WI38 (cell line): ENCODE results near the gene BLOC1S1.

ENCODE experiments used
- H3K4me3 ChIP-seq: 2 replicates; pipeline ENCODE4 v1.5.1; 2011; ENCODE audit warnings: low read depth, mild to moderate bottlenecking, control low read depth, low read length
- CTCF ChIP-seq: IDR thresholded peaks from 2 replicates; pipeline ENCODE4 v1.5.1; 2012; ENCODE audit warnings: low read depth, mild to moderate bottlenecking, control low read depth, low read length

Gene BLOC1S1

GRCh38 chr12:55694651-55695050 lies 21.2 kb upstream of the BLOC1S1 start:
- H3K4me3 ChIP-seq = no peak overlapping the region
- no peak for TF ChIP-seq CTCF

- no peak overlapping the region for H3K4me3 ChIP-seq
- TF ChIP-seq CTCF = no peak
Measured at GRCh38 chr12:55695349-55695748, 20.5 kb upstream of the BLOC1S1 start.

DNA sequence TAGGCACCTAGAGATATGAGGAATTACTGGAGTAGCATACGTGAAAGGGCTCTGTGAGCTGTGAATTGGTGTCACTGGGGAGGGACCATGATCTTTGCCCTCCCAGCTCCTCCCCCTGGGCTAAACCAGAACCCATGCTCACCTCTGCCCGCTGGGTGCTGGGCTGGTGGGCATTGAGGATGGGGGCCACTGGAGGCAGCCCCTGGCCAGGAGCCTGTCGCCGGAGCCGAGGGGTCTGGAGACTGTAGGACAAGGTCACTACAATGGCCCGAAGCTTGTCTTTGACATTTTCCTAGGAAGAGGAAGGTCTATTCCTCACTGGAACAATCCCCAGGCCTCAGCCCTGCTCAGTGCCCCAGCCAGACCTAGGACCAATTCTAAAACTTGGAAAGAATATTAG lies 19.7 kb upstream of the BLOC1S1 start:
- TF ChIP-seq CTCF = no peak
- H3K4me3 ChIP-seq = no peak overlapping the region

DNA sequence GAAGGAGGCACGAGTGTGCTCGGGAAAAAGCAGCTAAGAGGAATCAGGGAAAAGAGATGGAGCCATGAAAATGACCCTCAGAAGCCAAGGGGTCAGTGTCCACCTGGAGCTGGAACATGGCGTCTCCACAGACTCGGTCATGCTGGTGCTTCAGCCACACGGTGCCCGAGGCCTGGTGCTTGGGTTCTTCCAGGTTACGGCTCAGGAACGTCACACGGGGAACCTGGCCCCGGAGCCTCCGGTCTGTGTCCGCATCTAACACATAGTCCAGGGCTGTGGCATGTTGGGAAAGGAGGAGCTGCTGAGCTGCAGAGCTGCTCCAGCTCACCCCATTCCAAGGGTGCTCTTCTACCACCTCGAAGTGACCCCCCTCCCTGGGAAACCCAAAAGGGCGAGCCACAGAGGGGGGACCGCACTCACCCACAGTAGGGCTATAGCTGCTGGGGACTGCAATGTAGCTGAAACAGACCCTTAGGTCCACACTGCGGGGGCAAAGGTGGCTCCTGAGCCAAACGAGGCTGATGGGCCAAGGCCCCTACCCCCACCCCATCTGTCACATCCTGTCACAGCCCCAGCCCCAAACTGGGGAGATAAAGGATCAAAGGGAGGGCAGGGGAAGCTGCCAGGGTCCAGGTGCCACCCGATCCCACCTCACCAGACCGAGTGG lies 18.9 kb upstream of the BLOC1S1 start:
- no peak for TF ChIP-seq CTCF
- no peak overlapping the region for H3K4me3 ChIP-seq

DNA sequence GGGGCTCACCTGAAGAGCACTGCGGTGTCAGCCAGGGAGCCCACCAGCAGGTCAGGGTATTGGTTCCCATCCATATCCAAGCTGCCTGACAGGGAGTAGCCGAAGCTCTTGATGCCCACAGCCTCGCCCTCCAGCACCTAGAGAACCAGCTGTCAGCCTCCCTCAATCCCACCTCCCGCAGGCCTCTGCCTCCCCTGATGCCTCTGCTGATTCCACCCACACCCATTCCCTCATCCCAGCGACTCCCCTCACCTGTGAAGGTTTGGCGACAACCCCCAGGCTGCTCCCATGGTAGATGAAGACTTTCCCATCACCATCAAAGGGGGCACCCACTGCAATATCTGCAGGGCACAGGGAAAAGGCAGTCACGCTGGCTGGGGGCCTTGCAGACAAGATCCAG lies 18.2 kb upstream of the BLOC1S1 start:
- no peak for TF ChIP-seq CTCF

DNA sequence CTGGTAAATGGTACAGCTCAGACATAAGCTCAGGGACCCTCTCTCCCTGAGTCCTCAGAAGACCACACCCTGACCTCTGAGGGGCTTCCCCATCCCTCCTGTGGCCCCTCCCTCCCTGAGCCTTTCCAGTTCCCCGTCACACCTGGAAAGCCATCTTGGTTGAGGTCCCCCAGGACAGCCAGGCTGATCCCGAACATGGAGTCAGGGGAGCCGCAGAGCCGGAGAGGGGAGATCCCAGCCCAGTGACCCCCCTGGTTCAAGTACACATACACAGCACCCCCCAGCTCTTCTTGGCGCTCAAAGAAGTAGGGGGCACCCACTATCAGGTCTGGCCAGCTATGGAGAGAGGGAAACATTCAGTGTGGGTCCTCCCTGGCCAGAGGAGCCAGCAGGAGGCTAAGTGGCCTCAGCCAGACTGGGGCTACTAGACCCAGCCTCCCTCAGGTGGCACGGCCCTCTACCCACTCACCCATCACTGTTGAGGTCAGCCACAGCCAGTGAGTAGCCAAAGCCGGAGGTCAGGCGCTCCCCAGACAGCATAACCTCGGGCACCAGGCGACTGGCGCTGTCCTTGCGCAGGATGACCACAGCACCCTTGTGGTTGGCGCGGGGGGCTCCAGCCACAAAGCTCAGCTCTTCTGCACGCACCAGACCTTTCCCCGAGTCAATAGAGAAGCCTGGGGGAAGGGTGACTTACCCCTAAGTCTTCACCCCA lies 17.4 kb upstream of the BLOC1S1 start:
- no peak for TF ChIP-seq CTCF
- H3K4me3 ChIP-seq = no peak overlapping the region

More for the DNA sequence above, 18.2 kb upstream of the BLOC1S1 start:
- H3K4me3 ChIP-seq = no peak overlapping the region

DNA sequence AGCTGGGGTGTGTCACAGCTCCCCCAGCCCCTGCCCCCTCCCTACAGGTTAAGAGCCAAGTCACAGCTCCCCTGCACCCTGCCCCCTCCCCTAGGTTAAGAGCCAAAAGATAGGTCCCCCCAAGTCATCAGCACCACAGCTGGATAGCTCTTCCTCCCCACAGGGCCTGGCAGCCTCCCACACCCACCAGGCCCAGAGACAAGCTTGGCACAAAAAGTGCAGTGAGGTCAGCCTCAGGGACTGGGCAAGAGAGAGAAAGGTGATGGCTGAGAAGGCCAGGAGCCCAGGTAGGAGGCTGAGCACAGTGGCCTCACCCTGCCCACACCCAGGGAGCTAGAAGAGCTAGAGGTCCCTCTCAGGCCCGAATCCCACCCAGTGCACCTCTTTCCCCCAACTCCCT lies 16.9 kb upstream of the BLOC1S1 start:
- no peak for TF ChIP-seq CTCF
- H3K4me3 ChIP-seq = no peak overlapping the region
